Lower lobe of right lung (tissue), 2 donors: ENCODE data around the gene RNF212. TPM values are rescaled to one million over a fixed set of nuclear protein-coding genes. Genes with fewer than 3 reads are reported as not detected.

Experiments used
- ATAC-seq, 2 donors: fragments of 200-7000 bp; cut with Tn5 transposase; one replicate each; pipeline ENCODE4 v1.9.1; 2020 to 2022; ENCODE audit warnings: mild to moderate bottlenecking in 2 of 2, moderate library complexity in 2 of 2
- DNase-seq: peaks from one replicate; pipeline ENCODE4 v3.0.0-alpha.2; 2020
- H3K27ac ChIP-seq: fragments of 200-600 bp; one replicate; pipeline ENCODE4 v1.8.0; 2022
- H3K27me3 ChIP-seq: fragments of 200-600 bp; one replicate; pipeline ENCODE4 v1.8.0; 2022; ENCODE audit warnings: low read depth
- H3K36me3 ChIP-seq: fragments of 200-600 bp; one replicate; pipeline ENCODE4 v1.8.0; 2022; ENCODE audit warnings: mild to moderate bottlenecking
- H3K4me1 ChIP-seq: fragments of 200-600 bp; one replicate; pipeline ENCODE4 v1.8.0; 2022
- H3K4me3 ChIP-seq: fragments of 200-600 bp; one replicate; pipeline ENCODE4 v1.8.0; 2022; ENCODE audit warnings: mild to moderate bottlenecking
- H3K9me3 ChIP-seq: fragments of 200-600 bp; one replicate; pipeline ENCODE4 v1.8.0; 2022
- CTCF ChIP-seq: fragments of 200-600 bp; IDR thresholded peaks from one replicate; pipeline ENCODE4 v1.8.0; 2022; ENCODE audit warnings: antibody characterized with exemption, mild to moderate bottlenecking
- intact Hi-C: fragments of 100-400 bp; cut with DNase I; formaldehyde crosslinking; loops from one replicate; pipeline ENCODE4 v1.11.0; 2022
- total RNA-seq: library from RNA; stranded (reverse); fragmentation: NEBNext Ultra II Directional; extraction: Animal tissue kit (Norgen Biotek cat#: 25700); gene quantifications from one replicate; pipeline ENCODE4 v1.2.1, GENCODE V29; 2021
- donor health status: DM: no; HTN: yes; CAD: no; lungs with severe emphysema.

Gene RNF212
- total RNA-seq, 1 donor from 2014 or later: 6.8 TPM

GRCh38 chr4:1082215-1083182, 30.9 kb downstream of the RNF212 start:
- no peak for TF ChIP-seq CTCF
- H3K4me3 ChIP-seq: no peak overlapping the region
- peak overlapping the region; percentile 53 for H3K27ac ChIP-seq
- no peaks in the 10 kb centered on the region for H3K27me3 ChIP-seq
- no peaks in the 10 kb centered on the region for H3K36me3 ChIP-seq
- DNase-seq: peak; percentile 86
- intact Hi-C loops: no loop called here
- ATAC-seq: peak; percentile 96 to 97
- no peaks in the 10 kb centered on the region for H3K9me3 ChIP-seq
- H3K4me1 ChIP-seq: peaks cover 10% of the 10 kb centered on the region

DNA sequence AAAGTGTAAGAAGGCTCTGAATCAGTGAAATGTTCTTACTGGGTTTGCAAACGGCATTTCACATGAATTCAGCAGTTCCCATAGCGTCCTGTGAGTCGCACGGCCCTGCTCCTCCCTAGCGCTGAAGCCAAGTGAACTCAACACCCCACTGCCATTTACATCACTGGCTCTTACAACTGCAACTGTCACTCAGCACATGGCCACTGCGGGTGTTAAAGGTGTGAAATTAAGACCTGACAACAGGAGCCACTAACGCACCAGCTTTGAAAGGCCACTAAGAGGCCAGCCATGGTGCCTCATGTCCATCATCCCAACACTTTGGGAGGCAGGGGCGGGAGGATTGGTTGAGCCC, 31.7 kb downstream of the RNF212 start:
- Histone ChIP-seq H3K36me3 (no peaks in the 10 kb centered on the region), H3K9me3 (no peaks in the 10 kb centered on the region), H3K4me1 (peaks cover 10% of the 10 kb centered on the region), H3K27me3 (no peaks in the 10 kb centered on the region), H3K27ac (no peak overlapping the region), H3K4me3 (no peak overlapping the region)
- intact Hi-C loops: no loop called here
- TF ChIP-seq CTCF: no peak
- DNase-seq (no peak), ATAC-seq (no peak)

- TF ChIP-seq CTCF: no peak
- intact Hi-C loops: no loop called here
Observed at GRCh38 chr4:1080961-1081688, 32.2 kb downstream of the RNF212 start.

GRCh38 chr4:1080432-1080831, 32.9 kb downstream of the RNF212 start:
- Histone ChIP-seq H3K4me1 (peaks cover 10% of the 10 kb centered on the region), H3K27ac (no peak overlapping the region), H3K27me3 (no peaks in the 10 kb centered on the region), H3K4me3 (no peak overlapping the region), H3K9me3 (no peaks in the 10 kb centered on the region), H3K36me3 (no peaks in the 10 kb centered on the region)
- ATAC-seq (no peak), DNase-seq (no peak)
- intact Hi-C loops: no loop called here
- TF ChIP-seq CTCF: no peak

More at GRCh38 chr4:1080961-1081688, 32.2 kb downstream of the RNF212 start:
- Histone ChIP-seq H3K9me3 (no peaks in the 10 kb centered on the region), H3K4me1 (peaks cover 10% of the 10 kb centered on the region), H3K27ac (no peak overlapping the region), H3K36me3 (no peaks in the 10 kb centered on the region), H3K27me3 (no peaks in the 10 kb centered on the region), H3K4me3 (no peak overlapping the region)
- ATAC-seq (no peak), DNase-seq (no peak)

- TF ChIP-seq CTCF: no peak
- H3K9me3 ChIP-seq: no peaks in the 10 kb centered on the region
- no peaks in the 10 kb centered on the region for H3K36me3 ChIP-seq
- no peak for ATAC-seq
- H3K27ac ChIP-seq: no peak overlapping the region
- H3K4me3 ChIP-seq: no peak overlapping the region
- no peak for DNase-seq
- intact Hi-C loops: no loop called here
- peaks cover 10% of the 10 kb centered on the region for H3K4me1 ChIP-seq
- peaks cover 3% of the 10 kb centered on the region for H3K27me3 ChIP-seq
Observed at GRCh38 chr4:1079711-1080265, 33.6 kb downstream of the RNF212 start.
